Keratinocyte (primary cell): ENCODE data around the gene DLL1. TPM values are rescaled to one million over a fixed set of nuclear protein-coding genes. Genes with fewer than 3 reads are reported as not detected.

Experiments used
- DNase-seq: peaks from one replicate; pipeline ENCODE4 v3.0.0-alpha.2; 2011; ENCODE audit warnings: low read depth, missing footprints, low spot score
- FAIRE-seq: peaks from 2 replicates; lab custom pipeline; 2011; peaks lifted over from hg19 to GRCh38; lab: Jason Lieb, UNC
- H2AFZ ChIP-seq: 2 replicates; pipeline ENCODE4 v1.6.0; 2012; ENCODE audit warnings: low read length, control low read depth, inconsistent platforms; ENCODE audit not compliant: control insufficient read depth
- H3K27ac ChIP-seq: 2 replicates; pipeline ENCODE4 v1.5.1; 2011; ENCODE audit warnings: low read length; ENCODE audit not compliant: control insufficient read depth, insufficient read depth
- H3K27me3 ChIP-seq: 3 replicates; pipeline ENCODE4 v1.6.0; 2011; ENCODE audit warnings: low read length; ENCODE audit not compliant: control insufficient read depth, insufficient read depth; ENCODE audit errors: extremely low read depth
- H3K36me3 ChIP-seq, 2 experiments: 2 replicates in 1 of 2; 3 replicates in 1 of 2; pipeline ENCODE4 v1.5.1; 2011; ENCODE audit warnings: low read length in 2 of 2, mild to moderate bottlenecking in 1 of 2; ENCODE audit not compliant: control insufficient read depth in 2 of 2, insufficient read depth in 2 of 2; ENCODE audit errors: extremely low read depth in 1 of 2
- H3K4me1 ChIP-seq: 3 replicates; pipeline ENCODE4 v1.5.1; 2011; ENCODE audit warnings: low read length; ENCODE audit not compliant: control insufficient read depth, insufficient read depth; ENCODE audit errors: extremely low read depth
- H3K4me2 ChIP-seq: 3 replicates; pipeline ENCODE4 v1.6.0; 2011; ENCODE audit warnings: low read depth, low read length; ENCODE audit not compliant: control insufficient read depth, insufficient read depth; ENCODE audit errors: extremely low read depth
- H3K4me3 ChIP-seq, 3 experiments: fragments of 200-600 bp in 1 of 3; sonication (generic) in 1 of 3; 2 replicates in 2 of 3; 3 replicates in 1 of 3; pipeline ENCODE4 v1.5.1; 2011 to 2016; ENCODE audit warnings: low read length in 3 of 3, mild to moderate bottlenecking in 3 of 3, control low read depth in 2 of 3, inconsistent platforms in 1 of 3, low read depth in 1 of 3, mixed read lengths in 1 of 3, mixed run types in 1 of 3, moderate library complexity in 1 of 3; ENCODE audit not compliant: control insufficient read depth in 2 of 3, insufficient read depth in 2 of 3; ENCODE audit errors: extremely low read depth in 1 of 3
- H3K79me2 ChIP-seq: 2 replicates; pipeline ENCODE4 v1.6.0; 2012; ENCODE audit warnings: low read length; ENCODE audit not compliant: control insufficient read depth, insufficient read depth
- H3K9ac ChIP-seq: 3 replicates; pipeline ENCODE4 v1.6.0; 2011; ENCODE audit warnings: low read length; ENCODE audit not compliant: control insufficient read depth, insufficient read depth; ENCODE audit errors: extremely low read depth
- H3K9me1 ChIP-seq: 3 replicates; pipeline ENCODE4 v1.6.0; 2011; ENCODE audit warnings: low read length; ENCODE audit not compliant: control insufficient read depth, insufficient read depth; ENCODE audit errors: extremely low read depth
- H3K9me3 ChIP-seq: 2 replicates; pipeline ENCODE4 v1.5.1; 2012; ENCODE audit warnings: low read depth, low read length; ENCODE audit not compliant: control insufficient read depth
- H4K20me1 ChIP-seq: 3 replicates; pipeline ENCODE4 v1.6.0; 2011; ENCODE audit warnings: low read length; ENCODE audit not compliant: control insufficient read depth, insufficient read depth; ENCODE audit errors: extremely low read depth
- EZH2 ChIP-seq: IDR thresholded peaks from one replicate; pipeline ENCODE4 v1.6.1; 2012; ENCODE audit warnings: inconsistent platforms, mild to moderate bottlenecking, low read length, moderate library complexity
- dilution Hi-C: fragments of 300-500 bp; cut with MboI; formaldehyde crosslinking; loops from one replicate; pipeline ENCODE4 v1.7.0; 2020; ENCODE audit warnings: low sequenced_read_pairs; ENCODE audit not compliant: extremely low pct_ligation_motif_present
- polyA plus RNA-seq, 5 experiments: library from polyadenylated mRNA; depleted of rRNA in 3 of 5; stranded (reverse) in 3 of 5; stranded (forward) in 1 of 5; unstranded in 1 of 5; fragments of >200 nt; gene quantifications; 1 replicate in 1 of 5; 2 replicates in 3 of 5; 3 replicates in 1 of 5; pipeline versions ENCODE4 v1.2.1 to v1.2.3, GENCODE V29; 2011 to 2012; ENCODE audit warnings: missing spikeins in 2 of 5, low read depth in 1 of 5, low replicate concordance in 1 of 5
- TF ChIP-seq, protein P1 (sequence below), 3 experiments: IDR thresholded peaks in 1 of 3; conservative IDR thresholded peaks in 1 of 3; optimal IDR thresholded peaks in 1 of 3; 2 replicates in 2 of 3; 3 replicates in 1 of 3; pipeline versions ENCODE3 to v1.5.1; 2011; ENCODE audit warnings: low read length in 3 of 3, mild to moderate bottlenecking in 3 of 3, moderate library complexity in 2 of 3, control low read depth in 1 of 3, inconsistent platforms in 1 of 3; ENCODE audit not compliant: insufficient read depth in 2 of 3; ENCODE audit errors: extremely low read depth in 1 of 3

The DLL1 gene
- polyA plus RNA-seq, 1 donor (not counting 4 experiments of a cell fraction or from before 2014, with no cell fraction given) = 8.2 TPM

DNA sequence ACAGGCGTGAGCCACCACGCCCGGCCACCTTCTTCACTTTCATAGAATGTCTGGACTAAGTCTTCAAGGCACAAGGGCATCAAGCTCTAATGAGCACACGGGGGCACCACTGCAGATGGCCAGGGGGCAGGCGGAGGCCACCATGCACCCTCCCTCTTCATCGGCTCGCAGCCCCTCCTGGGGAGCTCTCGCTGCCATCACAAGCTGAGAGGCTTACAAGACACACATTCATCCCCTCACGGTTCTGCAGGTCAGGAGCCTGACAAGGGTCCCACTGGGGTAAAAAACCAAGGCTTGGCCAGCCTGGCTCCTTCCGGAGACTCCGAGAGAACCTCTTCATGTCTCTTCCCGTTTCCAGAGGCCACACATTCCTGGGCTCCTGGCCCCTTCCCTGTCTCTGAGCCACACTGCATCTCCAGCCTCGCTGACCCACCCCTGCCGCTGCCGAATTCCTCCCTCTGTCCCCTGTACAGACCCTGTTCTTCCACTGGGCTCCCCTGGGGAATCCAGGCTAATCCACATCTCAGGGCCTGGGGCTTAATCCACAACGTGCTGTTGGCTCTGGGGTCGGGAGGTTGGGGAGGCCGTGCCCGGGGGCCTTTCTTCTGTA is 19.8 kb downstream of the DLL1 start:
- no peak for DNase-seq
- no peak overlapping the region for H3K4me2 ChIP-seq
- no peak overlapping the region for H3K27ac ChIP-seq
- H3K4me3 ChIP-seq = no peak overlapping the region
- H2AFZ ChIP-seq = no peak overlapping the region
- no peak overlapping the region for H3K9ac ChIP-seq
- dilution Hi-C loops = no loop called here
- no peaks in the 10 kb centered on the region for H3K36me3 ChIP-seq
- no peaks in the 10 kb centered on the region for H3K79me2 ChIP-seq
- no peaks in the 10 kb centered on the region for H3K9me3 ChIP-seq
- no peak for FAIRE-seq
- H3K4me1 ChIP-seq = no peaks in the 10 kb centered on the region
- no peaks in the 10 kb centered on the region for H4K20me1 ChIP-seq
- H3K27me3 ChIP-seq = peaks cover 3% of the 10 kb centered on the region
- TF ChIP-seq, protein P1, sequence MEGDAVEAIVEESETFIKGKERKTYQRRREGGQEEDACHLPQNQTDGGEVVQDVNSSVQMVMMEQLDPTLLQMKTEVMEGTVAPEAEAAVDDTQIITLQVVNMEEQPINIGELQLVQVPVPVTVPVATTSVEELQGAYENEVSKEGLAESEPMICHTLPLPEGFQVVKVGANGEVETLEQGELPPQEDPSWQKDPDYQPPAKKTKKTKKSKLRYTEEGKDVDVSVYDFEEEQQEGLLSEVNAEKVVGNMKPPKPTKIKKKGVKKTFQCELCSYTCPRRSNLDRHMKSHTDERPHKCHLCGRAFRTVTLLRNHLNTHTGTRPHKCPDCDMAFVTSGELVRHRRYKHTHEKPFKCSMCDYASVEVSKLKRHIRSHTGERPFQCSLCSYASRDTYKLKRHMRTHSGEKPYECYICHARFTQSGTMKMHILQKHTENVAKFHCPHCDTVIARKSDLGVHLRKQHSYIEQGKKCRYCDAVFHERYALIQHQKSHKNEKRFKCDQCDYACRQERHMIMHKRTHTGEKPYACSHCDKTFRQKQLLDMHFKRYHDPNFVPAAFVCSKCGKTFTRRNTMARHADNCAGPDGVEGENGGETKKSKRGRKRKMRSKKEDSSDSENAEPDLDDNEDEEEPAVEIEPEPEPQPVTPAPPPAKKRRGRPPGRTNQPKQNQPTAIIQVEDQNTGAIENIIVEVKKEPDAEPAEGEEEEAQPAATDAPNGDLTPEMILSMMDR (optimal IDR thresholded peaks at IDR 0.05 in 1 of 3, IDR thresholded peaks at IDR 0.05 in 1 of 3, conservative IDR thresholded peaks at IDR 0.05 in 1 of 3; ENCODE audit: extremely low read depth in 1 of 3, insufficient read depth in 2 of 3, low read length in 3 of 3) = no peak
- TF ChIP-seq EZH2 = no peak
- no peaks in the 10 kb centered on the region for H3K9me1 ChIP-seq

DNA sequence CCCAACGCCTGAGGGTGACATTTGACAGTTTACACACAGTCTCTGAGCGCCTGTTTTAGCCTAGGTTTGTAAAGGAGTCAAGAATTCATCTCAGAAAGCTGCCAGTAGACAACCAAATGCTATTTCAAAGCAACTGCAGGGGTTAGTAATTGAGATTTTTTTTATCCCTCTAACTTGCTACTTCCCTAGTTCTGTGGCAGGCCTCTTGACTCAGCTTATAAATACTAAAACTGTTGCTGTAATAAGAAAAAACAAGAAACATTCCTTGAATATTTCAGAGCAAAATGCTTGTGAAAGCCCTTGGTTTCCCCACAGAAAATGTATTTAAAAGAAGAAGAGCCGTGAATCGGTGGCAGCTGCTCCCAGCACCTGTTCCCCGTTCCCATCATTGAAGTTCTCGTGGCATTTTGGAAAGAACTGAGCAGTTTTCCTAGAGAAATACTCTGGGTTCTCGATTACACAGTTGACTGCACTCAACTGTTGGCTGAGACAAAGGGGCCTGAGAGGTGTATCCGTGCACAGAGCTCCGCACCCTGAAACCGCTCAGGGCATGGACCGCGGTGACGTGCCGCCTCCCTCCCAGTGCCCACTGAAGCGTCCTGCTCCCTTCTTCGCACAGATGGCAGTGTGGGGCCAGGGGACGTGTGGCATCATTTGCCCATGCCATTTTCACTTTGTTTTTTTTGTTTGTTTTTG is 20.9 kb downstream of the DLL1 start:
- Histone ChIP-seq H3K27ac (no peak overlapping the region), H3K9ac (no peak overlapping the region), H3K27me3 (peaks cover 3% of the 10 kb centered on the region), H3K4me1 (no peaks in the 10 kb centered on the region), H3K9me1 (no peaks in the 10 kb centered on the region), H4K20me1 (no peaks in the 10 kb centered on the region), H3K79me2 (no peaks in the 10 kb centered on the region), H3K36me3 (no peaks in the 10 kb centered on the region), H2AFZ (peak overlapping the region; percentile 23), H3K4me3 (no peak overlapping the region), H3K4me2 (no peak overlapping the region), H3K9me3 (no peaks in the 10 kb centered on the region)
- no peak for TF ChIP-seq EZH2
- TF ChIP-seq, protein P1 (optimal IDR thresholded peaks at IDR 0.05 in 1 of 3, IDR thresholded peaks at IDR 0.05 in 1 of 3, conservative IDR thresholded peaks at IDR 0.05 in 1 of 3; ENCODE audit: extremely low read depth in 1 of 3, insufficient read depth in 2 of 3, low read length in 3 of 3) = no peak
- FAIRE-seq (no peak), DNase-seq (no peak)
- dilution Hi-C loops = no loop called here
